ENCODE data around the gene DYNC2LI1.

DNA sequence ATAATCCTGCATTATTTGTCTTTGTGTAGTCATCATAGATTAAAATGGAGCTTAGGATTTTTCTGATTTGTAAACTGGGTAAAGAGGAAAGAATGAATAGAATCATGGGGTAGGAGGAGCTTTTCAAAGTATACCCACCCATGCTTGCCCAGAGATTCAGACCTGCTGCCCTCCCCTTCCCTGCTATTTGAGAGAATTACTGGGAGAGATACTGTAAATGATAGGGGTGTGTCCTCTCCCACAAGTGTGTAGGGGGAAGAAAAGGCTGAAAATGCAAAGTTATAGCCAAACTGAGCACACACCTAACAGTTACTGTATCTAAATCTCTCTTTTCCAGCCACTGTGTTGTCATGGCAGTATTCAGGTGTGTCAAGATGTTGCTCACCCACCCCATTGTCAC, 21.5 kb upstream of the DYNC2LI1 start:
- TF ChIP-seq EZH2 (IDR thresholded peaks at IDR 0.05; ENCODE audit: insufficient read depth, low read length), result no peak
- TF ChIP-seq, protein P1, sequence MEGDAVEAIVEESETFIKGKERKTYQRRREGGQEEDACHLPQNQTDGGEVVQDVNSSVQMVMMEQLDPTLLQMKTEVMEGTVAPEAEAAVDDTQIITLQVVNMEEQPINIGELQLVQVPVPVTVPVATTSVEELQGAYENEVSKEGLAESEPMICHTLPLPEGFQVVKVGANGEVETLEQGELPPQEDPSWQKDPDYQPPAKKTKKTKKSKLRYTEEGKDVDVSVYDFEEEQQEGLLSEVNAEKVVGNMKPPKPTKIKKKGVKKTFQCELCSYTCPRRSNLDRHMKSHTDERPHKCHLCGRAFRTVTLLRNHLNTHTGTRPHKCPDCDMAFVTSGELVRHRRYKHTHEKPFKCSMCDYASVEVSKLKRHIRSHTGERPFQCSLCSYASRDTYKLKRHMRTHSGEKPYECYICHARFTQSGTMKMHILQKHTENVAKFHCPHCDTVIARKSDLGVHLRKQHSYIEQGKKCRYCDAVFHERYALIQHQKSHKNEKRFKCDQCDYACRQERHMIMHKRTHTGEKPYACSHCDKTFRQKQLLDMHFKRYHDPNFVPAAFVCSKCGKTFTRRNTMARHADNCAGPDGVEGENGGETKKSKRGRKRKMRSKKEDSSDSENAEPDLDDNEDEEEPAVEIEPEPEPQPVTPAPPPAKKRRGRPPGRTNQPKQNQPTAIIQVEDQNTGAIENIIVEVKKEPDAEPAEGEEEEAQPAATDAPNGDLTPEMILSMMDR (IDR thresholded peaks at IDR 0.05; ENCODE audit: insufficient read depth, low read depth, low read length), result no peak
